Measurements from ENCODE around the gene LARGE1.

DNA sequence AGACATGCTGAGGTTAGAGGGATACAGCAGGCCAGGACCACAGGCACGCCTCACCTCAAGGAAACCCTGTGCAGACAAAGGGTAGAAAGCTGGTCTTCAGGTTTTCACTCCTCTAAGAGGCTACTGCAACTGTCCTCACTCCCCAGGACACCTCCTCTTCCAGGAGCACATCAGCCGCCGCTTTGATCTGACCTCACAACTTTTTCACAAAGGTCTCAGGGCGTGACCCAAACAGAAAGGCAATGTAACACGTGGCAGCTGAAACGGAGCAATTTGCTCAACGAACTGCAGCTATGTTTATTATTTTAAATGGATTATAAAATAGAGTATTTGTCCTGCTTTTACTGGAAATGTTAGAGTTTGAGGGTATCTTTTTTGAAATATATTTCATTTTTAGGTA, 46.1 kb downstream of the LARGE1 start:
- no peak for TF ChIP-seq EP300 (IDR thresholded peaks at IDR 0.05; ENCODE audit: low read depth in 2 of 2, low read length in 2 of 2)
- TF ChIP-seq EP300 (CRISPR knock-in tag; IDR thresholded peaks at IDR 0.05; ENCODE audit: borderline replicate concordance): no peak
- TF ChIP-seq, protein P1, sequence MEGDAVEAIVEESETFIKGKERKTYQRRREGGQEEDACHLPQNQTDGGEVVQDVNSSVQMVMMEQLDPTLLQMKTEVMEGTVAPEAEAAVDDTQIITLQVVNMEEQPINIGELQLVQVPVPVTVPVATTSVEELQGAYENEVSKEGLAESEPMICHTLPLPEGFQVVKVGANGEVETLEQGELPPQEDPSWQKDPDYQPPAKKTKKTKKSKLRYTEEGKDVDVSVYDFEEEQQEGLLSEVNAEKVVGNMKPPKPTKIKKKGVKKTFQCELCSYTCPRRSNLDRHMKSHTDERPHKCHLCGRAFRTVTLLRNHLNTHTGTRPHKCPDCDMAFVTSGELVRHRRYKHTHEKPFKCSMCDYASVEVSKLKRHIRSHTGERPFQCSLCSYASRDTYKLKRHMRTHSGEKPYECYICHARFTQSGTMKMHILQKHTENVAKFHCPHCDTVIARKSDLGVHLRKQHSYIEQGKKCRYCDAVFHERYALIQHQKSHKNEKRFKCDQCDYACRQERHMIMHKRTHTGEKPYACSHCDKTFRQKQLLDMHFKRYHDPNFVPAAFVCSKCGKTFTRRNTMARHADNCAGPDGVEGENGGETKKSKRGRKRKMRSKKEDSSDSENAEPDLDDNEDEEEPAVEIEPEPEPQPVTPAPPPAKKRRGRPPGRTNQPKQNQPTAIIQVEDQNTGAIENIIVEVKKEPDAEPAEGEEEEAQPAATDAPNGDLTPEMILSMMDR (CRISPR knock-in tag; IDR thresholded peaks at IDR 0.05): no peak
- TF ChIP-seq, protein P2, sequence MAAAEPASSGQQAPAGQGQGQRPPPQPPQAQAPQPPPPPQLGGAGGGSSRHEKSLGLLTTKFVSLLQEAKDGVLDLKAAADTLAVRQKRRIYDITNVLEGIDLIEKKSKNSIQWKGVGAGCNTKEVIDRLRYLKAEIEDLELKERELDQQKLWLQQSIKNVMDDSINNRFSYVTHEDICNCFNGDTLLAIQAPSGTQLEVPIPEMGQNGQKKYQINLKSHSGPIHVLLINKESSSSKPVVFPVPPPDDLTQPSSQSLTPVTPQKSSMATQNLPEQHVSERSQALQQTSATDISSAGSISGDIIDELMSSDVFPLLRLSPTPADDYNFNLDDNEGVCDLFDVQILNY (CRISPR knock-in tag; conservative IDR thresholded peaks at IDR 0.05): no peak
- no peak for TF ChIP-seq ZSCAN21 (CRISPR knock-in tag; IDR thresholded peaks at IDR 0.05; ENCODE audit: borderline replicate concordance)
